Endothelial cell of umbilical vein (primary cell): ENCODE results near the gene DCUN1D2. TPM values are rescaled to one million over a fixed set of nuclear protein-coding genes. Genes with fewer than 3 reads are reported as not detected.

Experiments used
- BruUV-seq: library from RNA; stranded (reverse); fragments of 400-500 nt; replicated peaks from 2 replicates; lab custom pipeline; 2021; lab: Mats Ljungman, UMichigan
- CTCF ChIA-PET: fragments of 300-600, 350-600 bp; sonication (Branson Sonifier 250); formaldehyde crosslinking; loops from one replicate; lab custom pipeline; 2021; ENCODE audit warnings: antibody characterized with exemption, inconsistent platforms; lab: Charles Lee
- POLR2A ChIA-PET: fragments of 300-600, 350-600 bp; sonication (Branson Sonifier 250); formaldehyde crosslinking; loops from one replicate; lab custom pipeline; 2021; ENCODE audit warnings: antibody characterized with exemption, inconsistent platforms; lab: Charles Lee
- DNase-seq: peaks from one replicate; pipeline ENCODE4 v3.0.0-alpha.2; 2011; ENCODE audit warnings: low read depth, low spot score
- FAIRE-seq: peaks from 2 replicates; lab custom pipeline; 2011; peaks lifted over from hg19 to GRCh38; lab: Jason Lieb, UNC
- H2AFZ ChIP-seq: 2 replicates; pipeline ENCODE4 v1.6.0; 2012; ENCODE audit warnings: low read depth, low read length, control low read depth, inconsistent platforms
- H3K27ac ChIP-seq: 2 replicates; pipeline ENCODE4 v1.5.1; 2011; ENCODE audit warnings: low read depth, mild to moderate bottlenecking, control low read depth, low read length, moderate library complexity; ENCODE audit not compliant: insufficient read depth
- H3K27me3 ChIP-seq, 2 experiments: 2 replicates each; pipeline versions ENCODE4 v1.6.0 to v1.6.1; 2011; ENCODE audit warnings: low read length in 2 of 2, mixed read lengths in 1 of 2; ENCODE audit not compliant: control insufficient read depth in 2 of 2, insufficient read depth in 2 of 2
- H3K36me3 ChIP-seq, 2 experiments: 2 replicates in 1 of 2; 3 replicates in 1 of 2; pipeline ENCODE4 v1.5.1; 2011; ENCODE audit warnings: low read length in 2 of 2, mild to moderate bottlenecking in 1 of 2, moderate library complexity in 1 of 2; ENCODE audit not compliant: control insufficient read depth in 2 of 2, insufficient read depth in 2 of 2; ENCODE audit errors: extremely low read depth in 1 of 2
- H3K4me1 ChIP-seq: 3 replicates; pipeline ENCODE4 v1.5.1; 2011; ENCODE audit warnings: mild to moderate bottlenecking, low read length; ENCODE audit not compliant: control insufficient read depth, insufficient read depth; ENCODE audit errors: extremely low read depth
- H3K4me2 ChIP-seq: 2 replicates; pipeline ENCODE4 v1.6.1; 2011; ENCODE audit warnings: low read length, control low read depth, mixed read lengths; ENCODE audit not compliant: insufficient read depth
- H3K4me3 ChIP-seq, 3 experiments: fragments of 200-600 bp in 1 of 3; sonication (generic), shearing (Covaris generic) in 1 of 3; replicated peaks in 1 of 3; 2 replicates each; pipeline ENCODE4 v1.5.1; 2011 to 2016; ENCODE audit warnings: control low read depth in 3 of 3, low read length in 3 of 3, mild to moderate bottlenecking in 2 of 3, inconsistent platforms in 1 of 3, low read depth in 1 of 3, moderate library complexity in 1 of 3; ENCODE audit not compliant: insufficient read depth in 1 of 3
- H3K79me2 ChIP-seq: 2 replicates; pipeline ENCODE4 v1.6.0; 2012; ENCODE audit warnings: low read length, inconsistent platforms; ENCODE audit not compliant: control insufficient read depth, insufficient read depth
- H3K9ac ChIP-seq: replicated peaks from 2 replicates; pipeline ENCODE3; 2011; ENCODE audit warnings: low read length, control low read depth; ENCODE audit not compliant: insufficient read depth; ENCODE audit errors: extremely low read depth
- H3K9me1 ChIP-seq: replicated peaks from 3 replicates; pipeline ENCODE4 v1.6.0; 2011; ENCODE audit warnings: mild to moderate bottlenecking, low read length; ENCODE audit not compliant: control insufficient read depth, insufficient read depth; ENCODE audit errors: extremely low read depth
- H3K9me3 ChIP-seq: replicated peaks from 2 replicates; pipeline ENCODE4 v1.5.1; 2012; ENCODE audit warnings: low read length, inconsistent platforms; ENCODE audit not compliant: control insufficient read depth, insufficient read depth
- H4K20me1 ChIP-seq: replicated peaks from 2 replicates; pipeline ENCODE3; 2011; ENCODE audit warnings: mild to moderate bottlenecking, low read length; ENCODE audit not compliant: control insufficient read depth, insufficient read depth; ENCODE audit errors: extremely low read depth
- CTCF ChIP-seq, 2 donors: IDR thresholded peaks; 1 replicate in 1 of 2; 2 replicates in 1 of 2; pipeline ENCODE4 v1.5.1; 2011; ENCODE audit warnings: low read length in 2 of 2, mild to moderate bottlenecking in 2 of 2, moderate library complexity in 2 of 2, control low read depth in 1 of 2, inconsistent platforms in 1 of 2, low read depth in 1 of 2; ENCODE audit not compliant: insufficient read depth in 1 of 2; ENCODE audit errors: extremely low read depth in 1 of 2
- EZH2 ChIP-seq: IDR thresholded peaks from 2 replicates; pipeline ENCODE4 v1.6.1; 2012; ENCODE audit warnings: borderline replicate concordance, low read depth, mild to moderate bottlenecking, moderate library complexity, low read length, inconsistent platforms; ENCODE audit not compliant: severe bottlenecking
- FOS ChIP-seq: IDR thresholded peaks from 2 replicates; pipeline ENCODE4 v1.6.1; 2011; ENCODE audit warnings: mild to moderate bottlenecking, low read length, moderate library complexity, borderline replicate concordance; ENCODE audit not compliant: insufficient read depth
- GATA2 ChIP-seq: IDR thresholded peaks from 2 replicates; pipeline ENCODE4 v1.7.0; 2011; ENCODE audit warnings: low read depth, mild to moderate bottlenecking, moderate library complexity, mixed read lengths, low read length; ENCODE audit not compliant: insufficient read length, insufficient read depth
- JUN ChIP-seq: IDR thresholded peaks from 2 replicates; pipeline ENCODE4 v1.6.1; 2011; ENCODE audit warnings: borderline replicate concordance, low read depth; ENCODE audit not compliant: insufficient read length, insufficient read depth
- MAX ChIP-seq: IDR thresholded peaks from 2 replicates; pipeline ENCODE4 v1.6.1; 2011; ENCODE audit not compliant: insufficient read depth, insufficient read length
- MYC ChIP-seq: IDR thresholded peaks from one replicate; pipeline ENCODE4 v1.6.1; 2011; ENCODE audit warnings: mild to moderate bottlenecking, low read depth, low read length
- POLR2A ChIP-seq: IDR thresholded peaks from 2 replicates; pipeline ENCODE4 v1.6.1; 2012; ENCODE audit warnings: low read depth, mild to moderate bottlenecking, control low read depth, low read length
- POLR2AphosphoS5 ChIP-seq: IDR thresholded peaks from 2 replicates; pipeline ENCODE4 v1.6.1; 2012; ENCODE audit warnings: low read depth, mild to moderate bottlenecking, control low read depth, low read length, moderate library complexity; ENCODE audit not compliant: insufficient read depth
- dilution Hi-C: fragments of 300-500 bp; cut with MboI; formaldehyde crosslinking; loops from one replicate; pipeline ENCODE4 v1.15.0; 2019; ENCODE audit warnings: low sequenced_read_pairs; ENCODE audit not compliant: extremely low pct_ligation_motif_present
- intact Hi-C: fragments of 100-400 bp; cut with micrococcal nuclease; formaldehyde crosslinking; loops from one replicate; pipeline ENCODE4 v1.10.0; 2022
- polyA plus RNA-seq, 4 experiments: library from polyadenylated mRNA; depleted of rRNA in 3 of 4; stranded (reverse) in 3 of 4; unstranded in 1 of 4; fragments of >200 nt; gene quantifications; 2 replicates each; pipeline versions ENCODE4 v1.2.1 to v1.2.3, GENCODE V29; 2011 to 2012; ENCODE audit warnings: missing spikeins in 1 of 4
- total RNA-seq: library from RNA; stranded (reverse); gene quantifications from 2 replicates; pipeline ENCODE4 v1.2.3, GENCODE V29; 2021

Gene DCUN1D2
- total and polyA plus RNA-seq, 2 donors (not counting 3 experiments of a cell fraction or from before 2014, with no cell fraction given) = 10.5 to 24.9 TPM

GRCh38 chr13:113431171-113431570, 59.3 kb downstream of the DCUN1D2 start:
- TF ChIP-seq CTCF (IDR thresholded peaks at IDR 0.05; ENCODE audit: extremely low read depth in 1 of 2, insufficient read depth in 1 of 2, low read depth in 1 of 2, low read length in 2 of 2) = no peak
- no peak for TF ChIP-seq POLR2AphosphoS5
- no peak for TF ChIP-seq JUN
- no peak for TF ChIP-seq GATA2
- TF ChIP-seq MAX = no peak
- TF ChIP-seq FOS = no peak
- TF ChIP-seq MYC = no peak
- no peak for TF ChIP-seq POLR2A
- TF ChIP-seq EZH2 = no peak
- H3K9me1 ChIP-seq = no peaks in the 10 kb centered on the region
- H3K36me3 ChIP-seq = no peaks in the 10 kb centered on the region
- ChIA-PET CTCF (no interaction called here), POLR2A (no interaction called here)
- H4K20me1 ChIP-seq = no peaks in the 10 kb centered on the region
- no peaks in the 10 kb centered on the region for H3K27me3 ChIP-seq
- H3K4me2 ChIP-seq = no peak overlapping the region
- H2AFZ ChIP-seq = no peak overlapping the region
- DNase-seq (no peak), FAIRE-seq (no peak)
- intact Hi-C loops = no loop called here
- no peaks in the 10 kb centered on the region for H3K79me2 ChIP-seq
- no peaks in the 10 kb centered on the region for H3K9me3 ChIP-seq
- dilution Hi-C loops = no loop called here
- no TSS peak for BruUV-seq
- no peak overlapping the region for H3K27ac ChIP-seq
- H3K4me3 ChIP-seq = no peak overlapping the region
- no peak overlapping the region for H3K9ac ChIP-seq
- H3K4me1 ChIP-seq = no peaks in the 10 kb centered on the region
